Epithelial cell of esophagus (primary cell): ENCODE measurements around the gene PRRC2B.
"Not testable (repeated sequence)": the region's sequence is repeated elsewhere in the genome, so short reads cannot be mapped to it uniquely, and the experiment has no call there.

ENCODE experiments used
- DNase-seq: peaks from one replicate; pipeline ENCODE4 v3.0.0; 2010; ENCODE audit warnings: low read depth
- H3K4me3 ChIP-seq: 2 replicates; pipeline ENCODE4 v1.5.1; 2011; ENCODE audit warnings: mild to moderate bottlenecking, low read length, control low read depth
- CTCF ChIP-seq: IDR thresholded peaks from 2 replicates; pipeline ENCODE4 v1.5.1; 2011; ENCODE audit warnings: low read depth, mild to moderate bottlenecking, low read length, control low read depth, inconsistent platforms; ENCODE audit not compliant: insufficient read depth; ENCODE audit errors: missing control alignments

Gene PRRC2B

GRCh38 chr9:131391020-131391419, 2.9 kb upstream of the PRRC2B start:
- no peak for DNase-seq
- no peak for TF ChIP-seq CTCF
- no peak overlapping the region for H3K4me3 ChIP-seq

- no peak overlapping the region for H3K4me3 ChIP-seq
- DNase-seq = no peak
- no peak for TF ChIP-seq CTCF
Observed at GRCh38 chr9:131391504-131391903, 2.4 kb upstream of the PRRC2B start.

GRCh38 chr9:131394464-131395156, 724 bp downstream of the PRRC2B start:
- no peak for TF ChIP-seq CTCF
- peak overlapping the region; percentile 80 for H3K4me3 ChIP-seq
- no peak for DNase-seq

- H3K4me3 ChIP-seq = peak overlapping the region; percentile 80
- DNase-seq = peak; percentile 81
Observed at GRCh38 chr9:131395157-131396098, 1.5 kb downstream of the PRRC2B start.

GRCh38 chr9:131396099-131396479, 2.2 kb downstream of the PRRC2B start:
- peak overlapping the region; percentile 80 for H3K4me3 ChIP-seq
- DNase-seq = not testable (repeated sequence)

More at GRCh38 chr9:131395157-131396098, 1.5 kb downstream of the PRRC2B start:
- peak; percentile 12 for TF ChIP-seq CTCF

- no peak for TF ChIP-seq CTCF
- DNase-seq = no peak
- peak overlapping the region; percentile 36 for H3K4me3 ChIP-seq
Observed at GRCh38 chr9:131396626-131397025, 2.7 kb downstream of the PRRC2B start.

- DNase-seq = peak; percentile 73
- peak overlapping the region; percentile 36 for H3K4me3 ChIP-seq
- TF ChIP-seq CTCF = no peak
Observed at GRCh38 chr9:131397100-131397790, 3.4 kb downstream of the PRRC2B start.
